Measurements from ENCODE around the gene AURKAIP1.
"Not testable (repeated sequence)": the region's sequence is repeated elsewhere in the genome, so short reads cannot be mapped to it uniquely, and the experiment has no call there.

DNA sequence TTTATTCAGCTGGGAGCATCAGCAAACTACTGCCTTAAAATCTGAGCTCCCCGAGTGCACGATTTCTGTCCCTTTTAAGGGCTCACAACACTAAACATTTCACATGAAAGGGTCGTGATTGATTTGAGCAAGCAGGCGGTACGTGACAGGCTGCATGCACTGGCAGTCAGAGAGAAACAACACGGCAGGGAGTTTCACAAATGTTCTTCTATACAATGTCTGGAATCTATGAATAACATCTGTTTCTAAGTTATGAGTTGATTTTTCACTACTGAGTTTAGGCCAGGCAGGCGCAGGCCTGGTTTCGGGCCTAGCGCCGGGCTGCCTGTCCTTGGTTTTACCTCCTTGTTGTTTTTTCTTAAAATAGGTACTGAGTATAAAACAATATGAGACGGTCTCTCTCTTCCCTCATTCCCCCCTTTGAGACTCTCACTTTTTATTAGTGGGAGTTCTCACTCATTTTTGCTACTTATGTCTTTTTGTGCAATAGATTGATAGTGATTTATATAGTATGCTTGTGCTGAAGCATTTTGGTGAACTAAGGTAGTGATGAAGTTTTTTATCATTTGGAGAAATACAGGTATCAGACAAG, 37.4 kb upstream of the AURKAIP1 start:
- TF ChIP-seq, protein P1, sequence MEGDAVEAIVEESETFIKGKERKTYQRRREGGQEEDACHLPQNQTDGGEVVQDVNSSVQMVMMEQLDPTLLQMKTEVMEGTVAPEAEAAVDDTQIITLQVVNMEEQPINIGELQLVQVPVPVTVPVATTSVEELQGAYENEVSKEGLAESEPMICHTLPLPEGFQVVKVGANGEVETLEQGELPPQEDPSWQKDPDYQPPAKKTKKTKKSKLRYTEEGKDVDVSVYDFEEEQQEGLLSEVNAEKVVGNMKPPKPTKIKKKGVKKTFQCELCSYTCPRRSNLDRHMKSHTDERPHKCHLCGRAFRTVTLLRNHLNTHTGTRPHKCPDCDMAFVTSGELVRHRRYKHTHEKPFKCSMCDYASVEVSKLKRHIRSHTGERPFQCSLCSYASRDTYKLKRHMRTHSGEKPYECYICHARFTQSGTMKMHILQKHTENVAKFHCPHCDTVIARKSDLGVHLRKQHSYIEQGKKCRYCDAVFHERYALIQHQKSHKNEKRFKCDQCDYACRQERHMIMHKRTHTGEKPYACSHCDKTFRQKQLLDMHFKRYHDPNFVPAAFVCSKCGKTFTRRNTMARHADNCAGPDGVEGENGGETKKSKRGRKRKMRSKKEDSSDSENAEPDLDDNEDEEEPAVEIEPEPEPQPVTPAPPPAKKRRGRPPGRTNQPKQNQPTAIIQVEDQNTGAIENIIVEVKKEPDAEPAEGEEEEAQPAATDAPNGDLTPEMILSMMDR (IDR thresholded peaks at IDR 0.05) = not testable (repeated sequence)
- TF ChIP-seq POLR2AphosphoS5 (IDR thresholded peaks at IDR 0.05) = not testable (repeated sequence)
